Vagina (tissue), 2 donors: ENCODE data around the gene SMG9. TPM values are rescaled to one million over a fixed set of nuclear protein-coding genes. Genes with fewer than 3 reads are reported as not detected.

Source experiments
- DNase-seq, 2 donors: peaks; one replicate each; pipeline ENCODE4 v3.0.0-alpha.2; 2017; ENCODE audit errors: extremely low spot score in 2 of 2
- H3K27ac ChIP-seq: fragments of 200-600 bp; sonication (generic); one replicate; pipeline ENCODE4 v1.5.1; 2019
- H3K27me3 ChIP-seq: fragments of 200-600 bp; sonication (generic); one replicate; pipeline ENCODE4 v1.5.1; 2019
- H3K36me3 ChIP-seq, 2 donors: fragments of 200-600 bp; sonication (generic); one replicate each; pipeline ENCODE4 v1.5.1; 2017 to 2019
- H3K4me1 ChIP-seq: fragments of 200-600 bp; sonication (generic); one replicate; pipeline ENCODE4 v1.5.1; 2019
- H3K4me3 ChIP-seq, 2 donors: fragments of 200-600 bp; sonication (generic); 1 replicate in 1 of 2; 2 replicates in 1 of 2; pipeline ENCODE4 v1.5.1; 2016 to 2019
- H3K9me3 ChIP-seq: fragments of 200-600 bp; sonication (generic); one replicate; pipeline ENCODE4 v1.5.1; 2019
- POLR2A ChIP-seq, 2 donors: fragments of 450-650 bp; IDR thresholded peaks; one replicate each; pipeline ENCODE4 v1.6.1; 2017; ENCODE audit warnings: antibody characterized with exemption in 2 of 2, mild to moderate bottlenecking in 2 of 2, moderate library complexity in 2 of 2
- POLR2AphosphoS5 ChIP-seq, 2 donors: sonication (generic); formaldehyde crosslinking; IDR thresholded peaks; one replicate each; pipeline ENCODE4 v1.9.0; 2017; ENCODE audit warnings: antibody characterized with exemption in 2 of 2, mild to moderate bottlenecking in 2 of 2, low read depth in 1 of 2; ENCODE audit not compliant: insufficient read depth in 1 of 2
- intact Hi-C: fragments of 100-400 bp; cut with DNase I; formaldehyde crosslinking; loops from one replicate; pipeline ENCODE4 v1.15.1; 2023
- total RNA-seq: library from RNA; depleted of rRNA; stranded (reverse); fragments of >200 nt; gene quantifications from one replicate; pipeline ENCODE4 v1.2.3, GENCODE V29; 2016
- TF ChIP-seq, protein P1 (sequence below), 3 experiments: fragments of 450-650 bp in 2 of 3; fragments of 200-600 bp in 1 of 3; sonication (generic) in 1 of 3; IDR thresholded peaks; one replicate each; pipeline ENCODE4 v1.5.1; 2017 to 2019; ENCODE audit warnings: antibody characterized with exemption in 3 of 3, mild to moderate bottlenecking in 2 of 3, moderate library complexity in 2 of 3

SMG9 gene
- total RNA-seq, 1 donor from 2014 or later: 56.5 TPM

DNA sequence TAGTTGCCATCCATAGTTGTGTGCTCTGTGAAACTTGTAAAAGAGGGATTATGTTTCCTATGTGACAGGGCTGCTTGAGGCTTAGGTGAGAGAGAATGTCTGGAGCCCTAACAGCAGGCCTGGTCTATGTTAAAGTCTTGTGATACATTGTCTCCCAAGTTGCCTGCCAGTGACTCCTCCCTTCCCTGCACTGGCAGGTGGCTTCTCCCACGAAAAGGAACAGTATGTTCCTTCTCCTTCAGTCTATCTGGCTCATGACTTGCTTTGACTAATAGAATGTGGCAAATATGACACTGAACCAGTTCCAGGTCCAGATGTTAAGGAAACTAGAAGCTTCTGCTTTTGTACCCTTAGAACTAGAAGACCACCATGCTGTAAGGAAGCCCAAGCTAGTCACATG lies 31.9 kb upstream of the SMG9 start:
- DNase-seq: no peak
- Histone ChIP-seq H3K9me3 (no peaks in the 10 kb centered on the region), H3K27ac (no peak overlapping the region), H3K4me3 (no peak overlapping the region), H3K4me1 (peaks cover 20% of the 10 kb centered on the region), H3K27me3 (no peaks in the 10 kb centered on the region), H3K36me3 (no peaks in the 10 kb centered on the region)
- intact Hi-C loops: no loop called here
- TF ChIP-seq POLR2AphosphoS5 (IDR thresholded peaks at IDR 0.05; ENCODE audit: insufficient read depth in 1 of 2, low read depth in 1 of 2): peak in 1 of 2 donors; percentile 20
- TF ChIP-seq POLR2A (IDR thresholded peaks at IDR 0.05): no peak

DNA sequence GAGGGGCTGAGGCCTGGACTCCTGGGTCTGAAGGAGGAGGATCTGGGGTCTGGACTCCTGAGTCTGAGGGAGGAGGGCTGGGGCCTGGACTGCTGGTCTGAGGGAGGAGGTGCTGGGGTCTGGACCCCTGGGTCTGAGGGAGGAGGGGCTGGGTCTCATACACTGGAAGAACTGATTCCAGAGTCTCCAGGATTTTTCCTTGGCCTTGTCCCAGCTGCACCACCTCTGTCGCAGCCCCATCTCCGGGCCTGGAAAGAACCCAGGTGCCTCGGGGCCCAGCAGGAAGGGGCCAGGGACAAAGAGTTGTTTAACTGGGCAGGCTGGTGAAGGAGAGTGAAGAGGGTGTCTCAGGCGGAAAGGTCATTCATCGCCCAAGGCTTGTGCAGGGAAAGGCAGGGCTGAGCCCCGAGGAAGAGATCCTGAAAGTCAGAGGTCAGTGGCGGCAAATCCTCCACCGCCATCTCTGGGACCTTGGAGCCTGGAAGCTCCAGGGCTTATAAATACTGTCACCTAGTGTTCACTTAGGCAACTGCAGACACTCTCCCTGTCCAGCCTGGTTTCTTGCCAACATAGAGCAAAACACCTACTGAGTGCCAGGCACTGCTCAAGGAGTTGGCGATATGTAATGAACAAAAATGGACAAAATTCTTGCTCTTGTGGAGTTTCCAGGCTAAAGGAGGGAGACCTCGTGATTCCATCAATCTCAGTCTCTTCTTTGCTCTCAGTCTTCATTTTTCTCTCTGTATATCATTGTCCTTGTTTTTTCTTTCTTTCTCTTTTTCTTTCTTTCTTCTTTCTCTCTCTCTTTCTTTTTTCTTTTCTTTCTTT lies 30.4 kb upstream of the SMG9 start:
- intact Hi-C loops: loop anchor here (5.0 kb wide), 1 partner anchor 38 kb away; no protein-coding TSS in a partner anchor
- H3K27me3 ChIP-seq: no peaks in the 10 kb centered on the region
- H3K36me3 ChIP-seq: no peaks in the 10 kb centered on the region
- TF ChIP-seq, protein P1, sequence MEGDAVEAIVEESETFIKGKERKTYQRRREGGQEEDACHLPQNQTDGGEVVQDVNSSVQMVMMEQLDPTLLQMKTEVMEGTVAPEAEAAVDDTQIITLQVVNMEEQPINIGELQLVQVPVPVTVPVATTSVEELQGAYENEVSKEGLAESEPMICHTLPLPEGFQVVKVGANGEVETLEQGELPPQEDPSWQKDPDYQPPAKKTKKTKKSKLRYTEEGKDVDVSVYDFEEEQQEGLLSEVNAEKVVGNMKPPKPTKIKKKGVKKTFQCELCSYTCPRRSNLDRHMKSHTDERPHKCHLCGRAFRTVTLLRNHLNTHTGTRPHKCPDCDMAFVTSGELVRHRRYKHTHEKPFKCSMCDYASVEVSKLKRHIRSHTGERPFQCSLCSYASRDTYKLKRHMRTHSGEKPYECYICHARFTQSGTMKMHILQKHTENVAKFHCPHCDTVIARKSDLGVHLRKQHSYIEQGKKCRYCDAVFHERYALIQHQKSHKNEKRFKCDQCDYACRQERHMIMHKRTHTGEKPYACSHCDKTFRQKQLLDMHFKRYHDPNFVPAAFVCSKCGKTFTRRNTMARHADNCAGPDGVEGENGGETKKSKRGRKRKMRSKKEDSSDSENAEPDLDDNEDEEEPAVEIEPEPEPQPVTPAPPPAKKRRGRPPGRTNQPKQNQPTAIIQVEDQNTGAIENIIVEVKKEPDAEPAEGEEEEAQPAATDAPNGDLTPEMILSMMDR (IDR thresholded peaks at IDR 0.05): peak; percentile 86 to 90 (median 87)
- TF ChIP-seq POLR2A (IDR thresholded peaks at IDR 0.05): no peak
- TF ChIP-seq POLR2AphosphoS5 (IDR thresholded peaks at IDR 0.05; ENCODE audit: insufficient read depth in 1 of 2, low read depth in 1 of 2): peak; percentile 17 to 62
- H3K4me1 ChIP-seq: peaks cover 32% of the 10 kb centered on the region
- H3K9me3 ChIP-seq: no peaks in the 10 kb centered on the region
- DNase-seq: no peak
- H3K4me3 ChIP-seq: no peak overlapping the region
- H3K27ac ChIP-seq: peak overlapping the region; percentile 73

DNA sequence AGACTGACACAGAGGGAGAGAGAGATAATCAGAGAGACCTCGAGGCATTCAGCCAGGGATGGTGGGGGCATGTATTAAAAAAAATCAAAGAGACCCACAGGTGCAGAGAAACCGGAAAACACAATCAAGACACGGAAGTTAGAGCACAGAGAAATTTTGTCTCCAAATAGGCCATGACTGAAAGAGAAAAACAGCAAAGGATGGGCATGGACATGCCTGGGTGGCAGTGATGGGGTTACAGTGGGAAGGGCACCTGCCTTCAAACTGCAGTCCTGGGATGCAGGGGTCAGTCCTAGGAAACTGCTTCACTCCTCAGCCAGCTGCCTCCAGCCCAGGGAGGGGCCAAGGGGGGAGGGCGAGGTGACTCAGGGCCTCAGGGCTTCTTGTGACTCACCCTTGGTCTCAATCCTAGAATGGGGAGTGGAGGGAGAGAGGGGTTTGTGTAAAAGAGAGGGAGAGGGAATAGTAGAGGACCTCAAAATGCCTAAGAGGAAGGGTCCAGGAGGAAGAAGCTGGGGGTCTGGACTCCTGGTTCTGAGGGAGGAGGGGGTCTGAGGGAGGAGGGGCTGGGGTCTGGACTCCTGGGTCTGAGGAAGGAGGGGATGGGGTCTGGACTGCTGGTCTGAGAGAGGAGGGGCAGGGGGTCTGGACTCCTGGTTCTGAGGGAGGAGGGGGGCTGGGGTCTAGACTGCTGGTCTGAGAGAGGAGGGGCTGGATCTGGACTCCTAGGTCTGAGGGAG lies 29.6 kb upstream of the SMG9 start:
- H3K36me3 ChIP-seq: no peaks in the 10 kb centered on the region
- H3K9me3 ChIP-seq: no peaks in the 10 kb centered on the region
- intact Hi-C loops: loop anchor here (5.0 kb wide), 1 partner anchor 37 kb away; no protein-coding TSS in a partner anchor
- H3K27ac ChIP-seq: peak overlapping the region; percentile 73
- no peaks in the 10 kb centered on the region for H3K27me3 ChIP-seq
- TF ChIP-seq POLR2A (IDR thresholded peaks at IDR 0.05) (no peak), POLR2AphosphoS5 (IDR thresholded peaks at IDR 0.05; ENCODE audit: insufficient read depth in 1 of 2, low read depth in 1 of 2) (no peak)
- TF ChIP-seq, protein P1 (IDR thresholded peaks at IDR 0.05): no peak
- no peak for DNase-seq
- H3K4me3 ChIP-seq: no peak overlapping the region
- peaks cover 40% of the 10 kb centered on the region for H3K4me1 ChIP-seq

DNA sequence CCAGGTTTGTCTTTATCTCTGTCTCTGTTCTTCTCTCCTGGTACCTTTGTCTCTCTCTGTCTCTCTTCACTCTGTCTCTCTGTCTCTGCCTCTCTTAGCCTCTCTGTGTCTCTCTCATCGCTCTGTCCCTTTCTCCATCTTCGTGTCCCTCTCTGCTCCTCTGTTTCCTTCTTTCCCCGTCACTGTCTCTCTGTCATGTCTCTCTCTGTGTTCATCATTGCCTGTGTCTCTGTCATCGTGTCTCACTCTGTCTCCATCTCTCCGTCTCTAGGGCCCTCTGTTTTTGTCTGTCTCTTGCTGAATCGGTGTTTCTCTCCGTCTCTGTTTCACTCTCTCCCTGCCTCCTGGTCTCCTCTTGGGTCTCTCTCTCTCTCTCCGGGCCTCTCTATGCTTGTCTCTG lies 28.9 kb upstream of the SMG9 start:
- DNase-seq: no peak
- intact Hi-C loops: loop anchor here (5.0 kb wide), 1 partner anchor 36 kb away; no protein-coding TSS in a partner anchor
- Histone ChIP-seq H3K27me3 (no peaks in the 10 kb centered on the region), H3K36me3 (no peaks in the 10 kb centered on the region), H3K4me1 (peaks cover 48% of the 10 kb centered on the region), H3K9me3 (no peaks in the 10 kb centered on the region), H3K4me3 (no peak overlapping the region), H3K27ac (peak overlapping the region; percentile 33)
- TF ChIP-seq POLR2AphosphoS5 (IDR thresholded peaks at IDR 0.05; ENCODE audit: insufficient read depth in 1 of 2, low read depth in 1 of 2) (no peak), POLR2A (IDR thresholded peaks at IDR 0.05) (no peak)
- TF ChIP-seq, protein P1 (IDR thresholded peaks at IDR 0.05): no peak

DNA sequence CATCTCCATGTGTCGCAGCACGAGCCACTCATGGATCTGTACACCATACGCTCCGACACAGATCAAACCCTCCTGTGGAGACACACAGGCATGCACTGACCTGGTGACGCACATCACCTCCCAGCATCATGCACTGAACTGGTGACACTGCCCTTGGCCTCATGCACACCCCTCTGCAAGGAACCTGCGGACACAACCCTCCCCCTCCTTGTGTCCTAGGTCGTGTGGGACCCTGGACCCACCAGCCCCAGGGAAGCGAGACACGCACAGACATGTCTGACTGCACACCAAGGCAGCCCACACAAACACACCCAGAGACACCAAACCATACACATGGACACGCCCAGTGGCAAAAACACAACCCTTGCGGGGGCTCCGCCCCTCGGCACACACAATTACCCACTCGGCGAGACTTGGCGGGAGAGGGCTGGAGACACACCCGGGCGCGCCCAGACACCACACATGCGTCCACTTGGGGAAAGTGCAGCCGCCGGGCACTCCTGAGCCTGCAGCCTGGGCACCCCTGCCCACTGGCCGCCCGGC lies 28.0 kb upstream of the SMG9 start:
- H3K4me1 ChIP-seq: peaks cover 57% of the 10 kb centered on the region
- H3K9me3 ChIP-seq: no peaks in the 10 kb centered on the region
- DNase-seq: no peak
- intact Hi-C loops: loop anchor here (5.0 kb wide), 1 partner anchor 35 kb away; no protein-coding TSS in a partner anchor
- H3K27me3 ChIP-seq: no peaks in the 10 kb centered on the region
- no peaks in the 10 kb centered on the region for H3K36me3 ChIP-seq
- TF ChIP-seq POLR2A (IDR thresholded peaks at IDR 0.05) (no peak), POLR2AphosphoS5 (IDR thresholded peaks at IDR 0.05; ENCODE audit: insufficient read depth in 1 of 2, low read depth in 1 of 2) (no peak)
- TF ChIP-seq, protein P1 (IDR thresholded peaks at IDR 0.05): no peak
- H3K27ac ChIP-seq: no peak overlapping the region
- no peak overlapping the region for H3K4me3 ChIP-seq
